AG10803 (cell line): ENCODE measurements around the gene RPLP2.

Experiments
- DNase-seq: peaks from one replicate; pipeline ENCODE4 v3.0.0; 2010; ENCODE audit warnings: low read depth
- H3K4me3 ChIP-seq: 2 replicates; pipeline ENCODE4 v1.5.1; 2011; ENCODE audit warnings: mild to moderate bottlenecking, low read length, control low read depth
- CTCF ChIP-seq: conservative IDR thresholded peaks from 2 replicates; pipeline ENCODE4 v1.5.1; 2011; ENCODE audit warnings: mild to moderate bottlenecking, low read length, control low read depth, inconsistent platforms

The RPLP2 gene

GRCh38 chr11:846496-847098, 36.8 kb downstream of the RPLP2 start:
- TF ChIP-seq CTCF: no peak
- H3K4me3 ChIP-seq: no peak overlapping the region
- peak; percentile 34 for DNase-seq

GRCh38 chr11:847876-848275, 38.1 kb downstream of the RPLP2 start:
- no peak for TF ChIP-seq CTCF
- H3K4me3 ChIP-seq: no peak overlapping the region
- no peak for DNase-seq

- DNase-seq: no peak
- peak; percentile 74 for TF ChIP-seq CTCF
- no peak overlapping the region for H3K4me3 ChIP-seq
Measured at GRCh38 chr11:848380-848931, 38.7 kb downstream of the RPLP2 start.

GRCh38 chr11:849104-849824, 39.5 kb downstream of the RPLP2 start:
- no peak for TF ChIP-seq CTCF
- H3K4me3 ChIP-seq: peak overlapping the region; percentile 47
- DNase-seq: no peak

- H3K4me3 ChIP-seq: peak overlapping the region; percentile 26; the same call in 1 of the 2 replicates
- TF ChIP-seq CTCF: no peak
- no peak for DNase-seq
Measured at GRCh38 chr11:849951-850774, 40.4 kb downstream of the RPLP2 start.

GRCh38 chr11:850775-851763, 41.3 kb downstream of the RPLP2 start:
- TF ChIP-seq CTCF: no peak
- no peak overlapping the region for H3K4me3 ChIP-seq
- DNase-seq: no peak
